ENCODE measurements around the gene GPC6.

Gene GPC6

GRCh38 chr13:93900731-93901130, 674.1 kb downstream of the GPC6 start:
- no peak for TF ChIP-seq ZNF677 (tag by site-specific recombination; IDR thresholded peaks at IDR 0.05)
- TF ChIP-seq ZNF596 (tag by site-specific recombination; IDR thresholded peaks at IDR 0.05): no peak
- TF ChIP-seq PRDM4 (tag by site-specific recombination; IDR thresholded peaks at IDR 0.05): no peak
- no peak for TF ChIP-seq KLF7 (tag by site-specific recombination; IDR thresholded peaks at IDR 0.05; ENCODE audit: borderline replicate concordance)
- TF ChIP-seq TSHZ1 (tag by site-specific recombination; IDR thresholded peaks at IDR 0.05; ENCODE audit: borderline replicate concordance): no peak
- no peak for TF ChIP-seq ZNF488 (tag by site-specific recombination; IDR thresholded peaks at IDR 0.05)
- Histone ChIP-seq H3K4me3 (ENCODE audit: low read depth, low read length) (no peak overlapping the region), H3K4me1 (ENCODE audit: control insufficient read depth, insufficient read depth, low read length) (no peaks in the 10 kb centered on the region), H3K9me3 (ENCODE audit: control insufficient read depth, insufficient read depth, low read depth, low read length) (no peaks in the 10 kb centered on the region), H3K27ac (ENCODE audit: extremely low read depth, low read depth, low read length) (no peak overlapping the region), H3K36me3 (ENCODE audit: control insufficient read depth in 2 of 2, insufficient read depth in 1 of 2, low read length in 2 of 2) (no peaks in the 10 kb centered on the region)
- ChIA-PET CTCF (no interaction called here), POLR2A (no interaction called here)

GRCh38 chr13:93903909-93904308, 677.3 kb downstream of the GPC6 start:
- POLR2A ChIA-PET: no interaction called here
- no peaks in the 10 kb centered on the region for H3K9me3 ChIP-seq (ENCODE audit: control insufficient read depth, insufficient read depth, low read depth, low read length)
- no peaks in the 10 kb centered on the region for H3K4me1 ChIP-seq (ENCODE audit: control insufficient read depth, insufficient read depth, low read length)
- H3K36me3 ChIP-seq (ENCODE audit: control insufficient read depth in 2 of 2, insufficient read depth in 1 of 2, low read length in 2 of 2): no peaks in the 10 kb centered on the region
- no peak overlapping the region for H3K27ac ChIP-seq (ENCODE audit: extremely low read depth, low read depth, low read length)
- CTCF ChIA-PET: no interaction called here
- H3K4me3 ChIP-seq (ENCODE audit: low read depth, low read length): no peak overlapping the region
- TF ChIP-seq ZNF114 (tag by site-specific recombination; IDR thresholded peaks at IDR 0.05): no peak

GRCh38 chr13:93915269-93915809, 688.7 kb downstream of the GPC6 start:
- Histone ChIP-seq H3K27ac (ENCODE audit: extremely low read depth, low read depth, low read length) (no peak overlapping the region), H3K4me3 (ENCODE audit: low read depth, low read length) (no peak overlapping the region), H3K4me1 (ENCODE audit: control insufficient read depth, insufficient read depth, low read length) (no peaks in the 10 kb centered on the region), H3K36me3 (ENCODE audit: control insufficient read depth in 2 of 2, insufficient read depth in 1 of 2, low read length in 2 of 2) (no peaks in the 10 kb centered on the region), H3K9me3 (ENCODE audit: control insufficient read depth, insufficient read depth, low read depth, low read length) (no peaks in the 10 kb centered on the region)
- TF ChIP-seq YY1 (tag by site-specific recombination; IDR thresholded peaks at IDR 0.05) (no peak), KLF7 (tag by site-specific recombination; IDR thresholded peaks at IDR 0.05; ENCODE audit: borderline replicate concordance) (no peak), ZNF777 (tag by site-specific recombination; IDR thresholded peaks at IDR 0.05; ENCODE audit: borderline replicate concordance) (no peak), ZNF175 (tag by site-specific recombination; IDR thresholded peaks at IDR 0.05) (no peak), GLI2 (tag by site-specific recombination; IDR thresholded peaks at IDR 0.05; ENCODE audit: borderline replicate concordance, low read depth) (no peak), ZXDB (tag by site-specific recombination; IDR thresholded peaks at IDR 0.05) (no peak), ZBTB17 (tag by site-specific recombination; IDR thresholded peaks at IDR 0.05) (no peak), ZNF596 (tag by site-specific recombination; IDR thresholded peaks at IDR 0.05) (no peak), BCL11B (tag by site-specific recombination; IDR thresholded peaks at IDR 0.05; ENCODE audit: low read depth) (no peak), ZNF280C (tag by site-specific recombination; IDR thresholded peaks at IDR 0.05) (no peak), ZBTB44 (tag by site-specific recombination; IDR thresholded peaks at IDR 0.05) (no peak), ZSCAN18 (tag by site-specific recombination; IDR thresholded peaks at IDR 0.05) (no peak), ZNF10 (tag by site-specific recombination; IDR thresholded peaks at IDR 0.05) (no peak), ZNF155 (tag by site-specific recombination; IDR thresholded peaks at IDR 0.05) (no peak)
- ChIA-PET CTCF (no interaction called here), POLR2A (no interaction called here)
